GM19328 (cell line): Measurements from ENCODE around the gene NFKB1.

ENCODE experiments used
- ATAC-seq: cut with Tn5 transposase; IDR thresholded peaks from one replicate; pipeline ENCODE4 v1.9.1; 2021; ENCODE audit warnings: mild to moderate bottlenecking, moderate library complexity; ENCODE audit not compliant: unreplicated experiment

Gene NFKB1

GRCh38 chr4:102665527-102665926 lies 164.4 kb downstream of the NFKB1 start:
- ATAC-seq = no peak
